GM21576 (cell line): Measurements from ENCODE around the gene SHISA5.
A peak's percentile ranks its signal among the peaks of the same experiment; 100 is the strongest.
"Not testable (repeated sequence)": the region's sequence is repeated elsewhere in the genome, so short reads cannot be mapped to it uniquely, and the experiment has no call there.

ENCODE experiments used
- ATAC-seq: cut with Tn5 transposase; IDR thresholded peaks from one replicate; pipeline ENCODE4 v1.9.1; 2021; ENCODE audit warnings: mild to moderate bottlenecking, moderate library complexity; ENCODE audit not compliant: unreplicated experiment

The SHISA5 gene

DNA sequence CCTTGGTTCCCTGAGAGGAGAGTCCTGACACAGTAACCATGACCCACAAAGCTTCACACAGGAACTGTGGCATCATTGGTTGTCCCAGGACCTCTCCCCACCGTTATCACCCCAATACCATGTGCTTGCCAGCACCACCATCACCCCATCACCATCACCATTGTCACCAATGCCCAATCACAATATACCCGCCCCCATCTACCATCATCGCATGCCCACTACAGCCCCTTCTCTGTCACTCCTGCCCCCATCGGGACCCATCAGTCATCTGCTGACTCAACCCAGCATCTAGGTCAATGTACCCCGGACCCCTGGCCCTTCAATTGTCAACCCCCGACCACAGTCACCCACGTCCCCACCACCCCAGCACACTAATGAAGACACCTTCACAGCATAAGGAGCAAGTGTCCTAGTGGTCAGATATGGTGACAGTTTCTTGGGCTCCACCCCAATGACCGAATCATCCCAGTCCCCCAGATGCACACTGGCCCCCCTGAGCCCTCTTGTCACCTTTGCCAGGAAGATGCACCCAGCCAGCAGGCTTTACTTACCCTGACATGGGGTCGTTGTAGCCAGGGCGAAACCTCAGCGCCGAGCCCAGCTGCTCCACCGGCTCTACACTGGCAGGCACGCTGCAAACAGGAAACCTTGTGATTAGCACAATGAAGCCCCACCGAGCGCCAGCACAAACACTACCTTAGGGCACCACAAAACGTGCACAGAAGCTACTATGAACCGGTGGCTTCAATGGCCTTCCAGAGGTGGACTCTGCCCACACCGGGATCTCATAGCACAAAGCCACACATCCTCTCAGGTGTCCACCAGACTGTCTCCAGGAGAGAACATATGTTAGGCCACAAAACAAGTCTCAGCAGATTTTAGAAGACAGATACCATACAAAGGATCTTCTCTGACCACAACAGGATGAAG, 25.1 kb downstream of the SHISA5 start:
- no peak for ATAC-seq

DNA sequence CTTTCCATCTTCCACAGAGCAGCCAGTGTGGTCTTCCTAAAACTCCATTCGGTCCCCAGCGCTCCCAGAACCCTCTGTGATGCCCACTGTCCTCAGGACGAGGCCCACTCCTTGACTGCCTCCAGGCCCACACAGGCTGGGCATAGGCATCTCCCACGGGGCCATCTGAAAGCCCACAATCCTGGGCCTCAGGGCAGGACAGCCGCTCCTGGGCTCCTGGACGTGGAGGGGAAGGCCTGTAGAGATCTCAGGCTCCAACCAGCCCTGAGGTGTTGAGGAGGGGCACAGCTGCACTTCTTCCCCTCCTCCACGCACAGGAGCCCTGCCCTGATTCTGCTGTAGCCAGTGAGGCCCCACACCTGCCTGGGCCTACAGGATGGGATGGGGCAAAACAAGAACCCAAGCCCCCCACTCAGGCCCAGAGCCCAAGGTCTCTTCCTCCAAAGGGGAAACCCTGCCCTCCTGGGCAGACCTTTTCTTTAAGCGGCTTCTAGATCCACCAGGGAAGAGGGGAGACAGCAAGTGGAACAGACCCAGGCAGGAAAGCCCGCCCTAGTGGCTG, 25.9 kb downstream of the SHISA5 start:
- ATAC-seq, result no peak

DNA sequence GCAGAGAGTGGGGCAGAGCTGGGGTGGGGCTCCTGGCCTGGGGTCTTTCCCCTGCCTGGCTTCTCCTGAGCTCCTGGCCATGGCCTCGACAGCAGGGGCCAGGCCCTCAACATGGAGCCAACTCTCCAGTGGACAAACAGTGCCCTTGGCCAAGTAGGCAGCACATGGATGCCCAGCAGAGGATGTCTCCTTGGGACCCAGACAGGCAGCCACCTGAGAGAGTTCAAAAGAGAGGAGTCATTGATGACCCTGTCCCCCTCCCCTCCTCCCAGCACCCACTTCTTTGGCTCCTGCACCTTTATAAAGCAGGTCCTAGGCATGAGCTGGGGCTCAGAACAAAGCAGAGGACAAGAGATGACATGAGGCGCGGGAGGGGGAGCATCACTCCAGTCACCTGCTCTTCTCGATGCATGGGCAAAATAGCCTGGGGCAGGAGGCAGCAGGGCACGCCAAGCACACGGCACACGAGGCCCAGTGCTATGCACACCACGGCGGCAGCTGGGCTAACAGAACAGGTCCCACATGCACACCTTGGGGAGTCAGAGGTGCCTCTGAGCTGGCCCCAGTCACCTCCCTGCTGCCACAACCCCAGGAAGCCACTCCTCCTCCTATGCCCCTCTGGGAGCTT, 27.4 kb downstream of the SHISA5 start:
- no peak for ATAC-seq

DNA sequence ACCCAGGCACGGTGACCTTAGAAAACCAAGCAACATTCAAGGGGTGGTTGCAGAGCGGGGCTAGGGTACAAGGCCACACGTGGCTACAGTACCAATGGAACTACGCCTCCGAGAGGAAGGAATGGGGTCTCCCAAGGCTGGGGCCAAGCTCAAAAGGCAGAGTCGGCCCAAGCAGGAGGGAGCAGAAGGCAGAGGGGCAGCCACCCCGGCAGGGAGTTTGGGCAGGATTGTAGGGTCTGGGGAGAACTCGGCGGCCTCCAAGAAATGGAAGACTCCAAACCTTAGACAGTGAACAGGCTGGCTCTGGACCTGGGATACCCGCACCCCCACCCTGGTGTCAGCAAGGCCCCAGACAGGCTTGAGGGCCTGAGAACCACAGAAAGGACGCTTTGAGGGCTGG, 28.8 kb downstream of the SHISA5 start:
- no peak for ATAC-seq

DNA sequence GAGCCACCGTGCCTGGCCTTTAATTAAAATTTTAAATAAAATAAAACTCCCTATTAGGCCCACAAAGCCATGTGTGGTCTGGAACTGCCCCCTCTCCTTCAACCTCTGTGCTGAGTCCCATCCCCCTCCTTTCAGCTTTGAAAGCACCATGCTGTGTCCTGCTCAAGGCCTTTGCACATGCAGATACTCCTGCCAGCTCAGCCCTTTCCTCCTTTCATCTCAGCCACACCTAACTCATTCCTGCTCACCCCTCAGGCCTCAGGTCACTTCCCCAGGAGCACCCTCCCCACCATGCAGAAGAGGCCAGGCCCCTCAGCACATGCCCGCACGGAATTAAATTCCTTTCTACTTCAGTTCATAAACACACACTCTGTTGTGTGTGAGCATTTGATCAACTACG, 29.4 kb downstream of the SHISA5 start:
- ATAC-seq, result no peak

DNA sequence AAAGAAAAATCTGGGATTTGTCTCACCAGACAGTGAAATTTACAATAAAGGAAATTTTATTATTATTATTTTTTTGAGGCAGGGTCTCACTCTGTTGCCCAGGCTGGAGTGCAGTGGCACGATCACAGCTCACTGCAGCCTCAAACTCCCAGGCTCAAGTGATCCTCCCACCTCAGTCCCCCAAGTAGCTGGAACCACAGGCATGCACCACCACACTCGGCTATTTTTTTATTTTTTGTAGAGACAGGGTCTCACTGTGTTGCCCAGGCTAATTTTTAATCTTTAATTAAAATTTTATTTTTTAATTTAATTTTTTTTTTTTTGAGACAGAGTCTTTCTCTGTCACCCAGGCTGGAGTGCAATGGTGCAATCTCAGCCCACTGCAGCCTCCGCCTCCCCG, 29.9 kb downstream of the SHISA5 start:
- not testable (repeated sequence) for ATAC-seq

DNA sequence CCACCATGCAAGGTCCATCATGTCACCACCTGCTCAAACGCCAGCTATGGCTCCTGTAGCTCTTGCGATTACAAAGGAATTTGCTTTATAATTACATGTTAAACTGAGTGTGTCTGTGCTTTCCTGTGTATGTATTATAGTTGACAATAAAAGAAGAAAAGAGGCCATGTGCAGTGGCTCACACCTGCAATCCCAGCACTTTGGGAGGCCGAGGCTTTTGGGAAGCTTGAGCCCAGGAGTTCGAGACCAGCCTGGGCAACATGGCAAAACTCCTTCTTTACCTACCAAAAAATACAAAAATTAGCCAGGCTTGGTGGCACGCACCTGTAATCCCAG, 30.4 kb downstream of the SHISA5 start:
- no peak for ATAC-seq

GRCh38 chr3:48472923-48473616, 30.9 kb downstream of the SHISA5 start:
- peak; percentile 74 for ATAC-seq

GRCh38 chr3:48472673-48472922, 31.4 kb downstream of the SHISA5 start:
- peak; percentile 16 for ATAC-seq

DNA sequence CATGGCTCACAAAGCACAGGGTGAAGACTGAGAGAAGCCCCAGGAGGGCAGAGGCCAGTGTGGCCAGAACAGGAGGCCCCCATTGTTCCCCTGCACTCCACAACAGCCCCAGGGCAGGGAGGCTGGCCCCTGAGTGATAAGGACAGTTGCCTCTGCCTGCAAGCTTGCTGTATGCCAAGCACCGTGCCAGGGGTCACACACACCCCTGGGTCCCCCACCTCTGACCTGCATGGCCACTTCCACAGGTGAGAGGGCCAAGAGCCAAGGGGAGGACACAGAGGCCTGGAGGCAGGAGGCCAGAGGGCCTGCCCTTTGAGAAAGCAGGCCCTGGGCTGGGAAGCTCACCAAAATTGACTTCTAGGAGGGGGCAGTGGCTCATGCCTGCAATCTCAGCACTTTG, 33.7 kb downstream of the SHISA5 start:
- no peak for ATAC-seq

- no peak for ATAC-seq
Observed at GRCh38 chr3:48469046-48469915, 34.7 kb downstream of the SHISA5 start.

GRCh38 chr3:48468329-48468731, 35.6 kb downstream of the SHISA5 start:
- no peak for ATAC-seq

- ATAC-seq, result no peak
Observed at GRCh38 chr3:48467473-48468267, 36.3 kb downstream of the SHISA5 start.

GRCh38 chr3:48467110-48467454, 36.9 kb downstream of the SHISA5 start:
- ATAC-seq, result no peak

DNA sequence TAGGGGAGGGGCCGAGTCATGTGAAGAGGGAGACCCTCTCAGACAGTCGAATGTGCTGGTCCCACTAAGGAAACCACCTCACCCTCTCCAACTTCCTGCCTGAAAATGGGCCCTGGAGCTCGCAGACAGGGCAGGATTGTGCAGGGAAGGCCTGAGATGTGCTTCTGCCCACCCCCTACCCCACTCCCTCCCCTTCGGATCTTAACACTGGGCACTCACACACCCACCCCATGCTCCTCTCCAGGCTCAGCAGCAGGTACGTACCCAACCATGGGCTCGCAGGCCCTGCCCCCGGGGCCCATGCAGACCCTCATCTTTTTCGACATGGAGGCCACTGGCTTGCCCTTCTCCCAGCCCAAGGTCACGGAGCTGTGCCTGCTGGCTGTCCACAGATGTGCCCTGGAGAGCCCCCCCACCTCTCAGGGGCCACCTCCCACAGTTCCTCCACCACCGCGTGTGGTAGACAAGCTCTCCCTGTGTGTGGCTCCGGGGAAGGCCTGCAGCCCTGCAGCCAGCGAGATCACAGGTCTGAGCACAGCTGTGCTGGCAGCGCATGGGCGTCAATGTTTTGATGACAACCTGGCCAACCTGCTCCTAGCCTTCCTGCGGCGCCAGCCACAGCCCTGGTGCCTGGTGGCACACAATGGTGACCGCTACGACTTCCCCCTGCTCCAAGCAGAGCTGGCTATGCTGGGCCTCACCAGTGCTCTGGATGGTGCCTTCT, 37.4 kb downstream of the SHISA5 start:
- ATAC-seq, result no peak

DNA sequence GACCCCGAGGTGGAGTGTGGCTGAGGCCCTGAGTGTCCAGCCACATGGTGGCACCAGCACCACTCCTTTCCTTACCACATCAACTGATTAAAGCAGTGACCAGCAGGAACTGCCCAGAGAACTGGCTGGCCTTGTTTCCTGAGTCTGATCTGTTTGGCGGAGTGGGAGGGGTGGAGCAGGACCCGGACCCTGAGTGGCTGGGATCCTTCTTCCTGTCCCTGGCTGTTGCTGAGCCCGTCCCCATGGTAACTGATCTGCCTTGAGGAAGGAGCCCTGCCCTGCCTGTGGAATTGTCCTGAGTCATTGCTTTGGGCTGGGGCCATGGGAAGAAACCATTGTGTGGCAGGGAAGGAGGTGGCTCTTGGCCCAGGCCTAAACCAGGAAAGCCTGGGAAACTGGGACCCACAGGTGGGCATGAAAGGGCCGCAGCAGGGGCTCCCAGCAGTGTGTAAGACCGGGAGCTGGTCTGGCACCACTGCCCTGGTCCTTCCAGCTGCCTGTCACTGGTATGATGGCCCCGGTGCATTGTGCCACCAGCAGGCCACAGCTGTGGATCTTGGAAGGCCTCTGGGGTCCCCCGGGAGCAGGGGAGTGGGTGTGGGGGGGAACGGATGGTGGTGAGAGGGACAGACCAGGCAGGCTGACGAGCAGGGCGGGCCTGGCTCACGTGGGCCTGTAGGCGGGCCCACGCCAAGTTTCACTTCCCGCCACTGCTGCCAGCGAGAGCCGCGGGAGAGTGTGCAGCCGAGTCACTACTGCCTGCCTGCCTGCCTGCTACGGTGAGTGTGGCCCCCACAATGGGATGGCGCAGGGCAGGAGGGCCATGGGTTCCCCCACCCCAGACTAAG, 38.2 kb downstream of the SHISA5 start:
- ATAC-seq, result peak; percentile 82

DNA sequence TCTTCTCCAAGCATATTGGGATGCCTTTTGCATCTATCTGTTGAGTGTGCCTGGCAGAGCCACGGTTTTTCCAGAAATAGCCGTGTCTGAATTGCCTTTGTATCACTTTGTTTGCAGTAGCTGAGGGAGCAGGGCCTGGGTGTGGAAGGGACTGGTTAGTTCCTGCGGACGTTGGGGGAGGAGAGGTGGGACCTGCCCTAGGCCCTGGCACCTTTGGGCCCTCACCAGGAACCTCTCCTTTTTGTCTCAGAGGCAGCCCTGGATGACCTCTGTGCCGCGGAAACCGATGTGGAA, 38.8 kb downstream of the SHISA5 start:
- ATAC-seq, result no peak

DNA sequence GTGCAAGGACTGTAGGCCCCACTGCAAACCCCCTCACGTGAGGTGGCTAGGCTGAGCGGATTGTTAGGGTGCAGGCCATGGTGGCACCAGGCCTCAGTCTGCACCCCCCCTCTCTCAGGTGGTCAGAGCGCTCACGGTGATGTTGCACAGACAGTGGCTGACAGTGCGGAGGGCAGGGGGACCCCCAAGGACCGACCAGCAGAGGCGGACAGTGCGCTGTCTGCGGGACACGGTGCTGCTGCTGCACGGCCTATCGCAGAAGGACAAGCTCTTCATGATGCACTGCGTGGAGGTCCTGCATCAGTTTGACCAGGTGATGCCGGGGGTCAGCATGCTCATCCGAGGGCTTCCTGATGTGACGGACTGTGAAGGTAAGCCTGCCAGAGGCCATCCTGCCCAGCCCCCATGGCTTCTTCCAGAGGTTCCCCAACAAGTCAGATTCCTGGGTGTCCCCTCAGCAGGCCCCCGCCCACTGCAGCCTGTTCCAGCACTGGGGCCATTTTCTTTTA, 39.2 kb downstream of the SHISA5 start:
- no peak for ATAC-seq

DNA sequence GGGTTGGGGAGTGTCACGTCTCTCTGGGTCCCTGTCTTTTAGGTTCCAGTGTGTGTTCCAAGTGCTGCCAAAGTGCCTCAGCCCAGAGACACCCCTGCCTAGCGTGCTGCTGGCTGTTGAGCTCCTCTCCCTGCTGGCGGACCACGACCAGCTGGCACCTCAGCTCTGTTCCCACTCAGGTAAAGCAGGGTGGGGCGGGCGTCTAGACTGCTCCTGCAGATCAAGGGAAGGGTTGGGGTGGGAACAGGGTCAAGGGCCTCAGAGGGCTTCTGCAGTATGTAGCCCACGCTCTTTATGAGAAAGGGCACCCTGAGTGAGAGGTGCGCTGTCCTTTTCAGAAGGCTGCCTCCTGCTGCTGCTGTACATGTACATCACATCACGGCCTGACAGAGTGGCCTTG, 40.3 kb downstream of the SHISA5 start:
- no peak for ATAC-seq
